Muscle of leg (tissue), 11 donors: Measurements from ENCODE around the gene RPL27. TPM values are rescaled to one million over a fixed set of nuclear protein-coding genes. Genes with fewer than 3 reads are reported as not detected.

ENCODE experiments used
- DNase-seq: peaks from one replicate; pipeline ENCODE4 v3.0.0; 2013
- H3K27ac ChIP-seq: one replicate; pipeline ENCODE4 v1.5.1; 2013; ENCODE audit warnings: mild to moderate bottlenecking, low read length, control low read depth
- H3K27me3 ChIP-seq: one replicate; pipeline ENCODE4 v1.6.1; 2013; ENCODE audit warnings: low read length; ENCODE audit not compliant: control insufficient read depth, insufficient read depth
- H3K36me3 ChIP-seq: one replicate; pipeline ENCODE4 v1.6.1; 2013; ENCODE audit warnings: low read length; ENCODE audit not compliant: control insufficient read depth, insufficient read depth
- H3K4me1 ChIP-seq: one replicate; pipeline ENCODE4 v1.6.1; 2013; ENCODE audit warnings: low read length; ENCODE audit not compliant: control insufficient read depth, insufficient read depth
- H3K4me3 ChIP-seq: one replicate; pipeline ENCODE4 v1.5.1; 2013; ENCODE audit warnings: low read length, control low read depth
- H3K9me3 ChIP-seq: replicated peaks from 2 replicates; pipeline ENCODE4 v1.6.1; 2013; ENCODE audit warnings: low read depth, low read length; ENCODE audit not compliant: control insufficient read depth
- WGBS: methylation state at CpG from one replicate; pipeline ENCODE4 v1.1.5; 2013; ENCODE audit warnings: missing lambda C conversion rate; ENCODE audit not compliant: insufficient coverage; 5-methylcytosine and 5-hydroxymethylcytosine counted together
- polyA plus RNA-seq, 8 donors: library from polyadenylated mRNA; unstranded; fragments of 120-200 nt; gene quantifications; one replicate each; pipeline versions ENCODE4 v1.2.1 to v1.2.3, GENCODE V29; 2013; ENCODE audit warnings: inconsistent platforms in 1 of 8, low replicate concordance in 1 of 8; ENCODE audit not compliant: insufficient read length in 8 of 8, insufficient read depth in 1 of 8
- total RNA-seq: library from RNA; stranded (reverse); fragments of 120-200 nt; gene quantifications from one replicate; pipeline ENCODE4 v1.2.4, GENCODE V29; 2013

The RPL27 gene
- total and polyA plus RNA-seq, 9 donors, result 2,184 to 3,028 (median 2,480) TPM

GRCh38 chr17:43040655-43041054 is 42.4 kb downstream of the RPL27 start:
- Histone ChIP-seq H3K27ac (no peak overlapping the region), H3K4me1 (no peaks in the 10 kb centered on the region), H3K9me3 (no peaks in the 10 kb centered on the region), H3K36me3 (peaks cover 8% of the 10 kb centered on the region), H3K27me3 (no peaks in the 10 kb centered on the region), H3K4me3 (no peak overlapping the region)
- no peak for DNase-seq
- WGBS, result no CpG with 5 or more reads among the region's 2 CpGs

GRCh38 chr17:43042025-43042628 is 43.9 kb downstream of the RPL27 start:
- Histone ChIP-seq H3K4me1 (no peaks in the 10 kb centered on the region), H3K27ac (no peak overlapping the region), H3K36me3 (peaks cover 11% of the 10 kb centered on the region), H3K9me3 (no peaks in the 10 kb centered on the region), H3K27me3 (no peaks in the 10 kb centered on the region), H3K4me3 (no peak overlapping the region)
- no peak for DNase-seq
- 11% methylated on average over 1 of the region's 5 CpGs for WGBS

- H3K27me3 ChIP-seq, result no peaks in the 10 kb centered on the region
- H3K27ac ChIP-seq, result no peak overlapping the region
- no peak for DNase-seq
These were observed 45.1 kb downstream of the RPL27 start for GRCh38 chr17:43043307-43043706.

GRCh38 chr17:43044024-43044423 is 45.8 kb downstream of the RPL27 start:
- H3K4me1 ChIP-seq, result no peaks in the 10 kb centered on the region
- H3K27me3 ChIP-seq, result no peaks in the 10 kb centered on the region
- H3K4me3 ChIP-seq, result no peak overlapping the region
- 100% methylated on average over 2 of the region's 4 CpGs for WGBS
- H3K27ac ChIP-seq, result no peak overlapping the region
- no peaks in the 10 kb centered on the region for H3K9me3 ChIP-seq
- H3K36me3 ChIP-seq, result peaks cover 18% of the 10 kb centered on the region
- DNase-seq, result no peak

More at GRCh38 chr17:43043307-43043706, 45.1 kb downstream of the RPL27 start:
- peaks cover 13% of the 10 kb centered on the region for H3K36me3 ChIP-seq
- no peak overlapping the region for H3K4me3 ChIP-seq
- no peaks in the 10 kb centered on the region for H3K9me3 ChIP-seq
- no peaks in the 10 kb centered on the region for H3K4me1 ChIP-seq

- no CpG with 5 or more reads among the region's 1 CpG for WGBS
- no peak overlapping the region for H3K27ac ChIP-seq
- no peak for DNase-seq
- no peak overlapping the region for H3K4me3 ChIP-seq
- no peaks in the 10 kb centered on the region for H3K4me1 ChIP-seq
- no peaks in the 10 kb centered on the region for H3K27me3 ChIP-seq
- peaks cover 36% of the 10 kb centered on the region for H3K36me3 ChIP-seq
- no peaks in the 10 kb centered on the region for H3K9me3 ChIP-seq
These were observed 53.8 kb downstream of the RPL27 start for GRCh38 chr17:43051969-43052368.

Other genes starting within 250 kb of the RPL27 start
- 35.9 TPM for gene RAMP2, start 237.2 kb upstream of the RPL27 start, total RNA-seq
- 10 to 100 TPM; 56.8 to 87.2 (median 73.2) TPM for gene RAMP2, start 237.2 kb upstream of the RPL27 start, polyA plus RNA-seq
- gene VPS25, start 225.0 kb upstream of the RPL27 start, total RNA-seq, result 41.0 TPM
- 10 to 100 TPM; 28.7 to 40.0 (median 32.6) TPM for gene VPS25, start 225.0 kb upstream of the RPL27 start, polyA plus RNA-seq
- gene WNK4, start 217.8 kb upstream of the RPL27 start, total RNA-seq, result 0.09 TPM
- gene WNK4, start 217.8 kb upstream of the RPL27 start, polyA plus RNA-seq, result 1 to 10 TPM in 3 of 8 donors, under 1 TPM in 5; 0.20 to 1.2 (median 0.67) TPM
- 84.1 TPM for gene COA3, start 199.7 kb upstream of the RPL27 start, total RNA-seq
- 10 to 100 TPM; 53.6 to 63.9 (median 59.5) TPM for gene COA3, start 199.7 kb upstream of the RPL27 start, polyA plus RNA-seq
- 0.04 TPM for gene CNTD1, start 199.6 kb upstream of the RPL27 start, total RNA-seq
- gene CNTD1, start 199.6 kb upstream of the RPL27 start, polyA plus RNA-seq, result 1 to 10 TPM in 3 of 8 donors, under 1 TPM in 5; 0.37 to 1.6 (median 0.81) TPM
- 37.7 TPM for gene BECN1, start 174.1 kb upstream of the RPL27 start, total RNA-seq
- 10 to 100 TPM; 39.8 to 53.5 (median 45.1) TPM for gene BECN1, start 174.1 kb upstream of the RPL27 start, polyA plus RNA-seq
- gene PSME3, start 165.0 kb upstream of the RPL27 start, total RNA-seq, result 26.1 TPM
- 10 to 100 TPM; 46.2 to 67.9 (median 55.3) TPM for gene PSME3, start 165.0 kb upstream of the RPL27 start, polyA plus RNA-seq
- gene AOC2, start 153.8 kb upstream of the RPL27 start, total RNA-seq, result 0.66 TPM
- gene AOC2, start 153.8 kb upstream of the RPL27 start, polyA plus RNA-seq, result 1 to 10 TPM in 1 of 8 donors, under 1 TPM in 7; 0.41 to 1.2 (median 0.84) TPM
- gene AOC3, start 147.2 kb upstream of the RPL27 start, total RNA-seq, result 6.9 TPM
- gene AOC3, start 147.2 kb upstream of the RPL27 start, polyA plus RNA-seq, result 10 to 100 TPM; 11.7 to 23.6 (median 18.2) TPM
- not detected for gene G6PC1, start 97.6 kb upstream of the RPL27 start, total RNA-seq
- gene G6PC1, start 97.6 kb upstream of the RPL27 start, polyA plus RNA-seq, result under 1 TPM in 3 of 8 donors, not detected in 5; 0.08 to 0.43 (median 0.26) TPM
- 35.4 TPM for gene AARSD1, start 34.0 kb upstream of the RPL27 start, total RNA-seq
- gene AARSD1, start 34.0 kb upstream of the RPL27 start, polyA plus RNA-seq, result 10 to 100 TPM; 46.5 to 67.1 (median 56.1) TPM
- 37.3 TPM for gene PTGES3L, start 18.3 kb upstream of the RPL27 start, total RNA-seq
- 10 to 100 TPM; 37.5 to 81.2 (median 63.0) TPM for gene PTGES3L, start 18.3 kb upstream of the RPL27 start, polyA plus RNA-seq
- 5.3 TPM for gene RUNDC1, start 17.9 kb upstream of the RPL27 start, total RNA-seq
- gene RUNDC1, start 17.9 kb upstream of the RPL27 start, polyA plus RNA-seq, result 1 to 10 TPM; 7.3 to 8.3 (median 7.6) TPM
- 7.6 TPM for gene IFI35, start 8.4 kb downstream of the RPL27 start, total RNA-seq
- gene IFI35, start 8.4 kb downstream of the RPL27 start, polyA plus RNA-seq, result 10 to 100 TPM in 1 of 8 donors, 1 to 10 TPM in 7; 4.5 to 11.1 (median 6.5) TPM
- 50.4 TPM for gene VAT1, start 24.0 kb downstream of the RPL27 start, total RNA-seq
- gene VAT1, start 24.0 kb downstream of the RPL27 start, polyA plus RNA-seq, result 10 to 100 TPM; 59.3 to 95.3 (median 77.3) TPM
- gene RND2, start 26.8 kb downstream of the RPL27 start, total RNA-seq, result 0.35 TPM
- 1 to 10 TPM in 3 of 8 donors, under 1 TPM in 5; 0.48 to 1.2 (median 0.83) TPM for gene RND2, start 26.8 kb downstream of the RPL27 start, polyA plus RNA-seq
- gene BRCA1, start 126.9 kb downstream of the RPL27 start, total RNA-seq, result 11.2 TPM
- 10 to 100 TPM in 2 of 8 donors, 1 to 10 TPM in 6; 8.1 to 12.3 (median 9.0) TPM for gene BRCA1, start 126.9 kb downstream of the RPL27 start, polyA plus RNA-seq
- 46.8 TPM for gene NBR1, start 172.8 kb downstream of the RPL27 start, total RNA-seq
- 10 to 100 TPM; 47.0 to 64.5 (median 54.1) TPM for gene NBR1, start 172.8 kb downstream of the RPL27 start, polyA plus RNA-seq
- 7.8 TPM for gene TMEM106A, start 213.5 kb downstream of the RPL27 start, total RNA-seq
- gene TMEM106A, start 213.5 kb downstream of the RPL27 start, polyA plus RNA-seq, result 10 to 100 TPM in 1 of 8 donors, 1 to 10 TPM in 7; 5.9 to 10.4 (median 7.8) TPM
- not detected for gene CCDC200, start 230.2 kb downstream of the RPL27 start, total RNA-seq
- gene CCDC200, start 230.2 kb downstream of the RPL27 start, polyA plus RNA-seq, result 10 to 100 TPM in 2 of 8 donors, 1 to 10 TPM in 6; 3.2 to 13.1 (median 7.3) TPM
- not detected for gene RNU2-1, start 235.6 kb downstream of the RPL27 start, total RNA-seq
- 1 to 10 TPM in 3 of 8 donors, not detected in 5; 1.1 to 2.6 (median 2.5) TPM for gene RNU2-1, start 235.6 kb downstream of the RPL27 start, polyA plus RNA-seq